Testis (tissue), 3 donors: ENCODE results near the gene NPIPB2. TPM values are rescaled to one million over a fixed set of nuclear protein-coding genes. Genes with fewer than 3 reads are reported as not detected.
"Not testable (repeated sequence)": the region's sequence is repeated elsewhere in the genome, so short reads cannot be mapped to it uniquely, and the experiment has no call there.

Experiments used
- DNase-seq: peaks from one replicate; pipeline ENCODE4 v3.0.0-alpha.2; 2019
- H3K27ac ChIP-seq, 2 donors: fragments of 200-600 bp; sonication (generic); one replicate each; pipeline ENCODE4 v1.5.1; 2019
- H3K27me3 ChIP-seq: fragments of 200-600 bp; sonication (generic); one replicate; pipeline ENCODE4 v1.5.1; 2019
- H3K36me3 ChIP-seq: fragments of 200-600 bp; sonication (generic); one replicate; pipeline ENCODE4 v1.5.1; 2017; ENCODE audit warnings: low read depth; ENCODE audit errors: missing control alignments
- H3K4me1 ChIP-seq: fragments of 200-600 bp; sonication (generic); one replicate; pipeline ENCODE4 v1.5.1; 2019
- H3K4me3 ChIP-seq, 2 donors: fragments of 200-600 bp; sonication (generic); one replicate each; pipeline ENCODE4 v1.5.1; 2017 to 2019
- H3K9me3 ChIP-seq: fragments of 200-600 bp; sonication (generic); one replicate; pipeline ENCODE4 v1.5.1; 2017
- CTCF ChIP-seq, 3 experiments: fragments of 450-650 bp in 2 of 3; fragments of 200-600 bp in 1 of 3; sonication (generic) in 1 of 3; IDR thresholded peaks; one replicate each; pipeline ENCODE4 v1.5.1; 2016 to 2019; ENCODE audit warnings: antibody characterized with exemption in 3 of 3, mild to moderate bottlenecking in 2 of 3, moderate library complexity in 1 of 3
- POLR2A ChIP-seq: fragments of 450-650 bp; IDR thresholded peaks from one replicate; pipeline ENCODE4 v1.6.1; 2017; ENCODE audit warnings: antibody characterized with exemption, mild to moderate bottlenecking, moderate library complexity
- WGBS, 2 donors: methylation state at CpG; one replicate each; pipeline ENCODE4 v1.1.5; 2018; 5-methylcytosine and 5-hydroxymethylcytosine counted together
- intact Hi-C: fragments of 100-400 bp; cut with DNase I; formaldehyde crosslinking; loops from one replicate; pipeline ENCODE4 v1.15.1; 2023; ENCODE audit warnings: low total_unique reads
- polyA plus RNA-seq: library from polyadenylated mRNA; stranded (reverse); fragments of 350-450 nt; fragmentation: Illumina TruSeq; extraction: RNeasy Lipid Tissue Mini Kit (QIAGEN cat#74804); gene quantifications from one replicate; pipeline ENCODE4 v1.2.3, GENCODE V29; 2014; ENCODE audit warnings: low read depth, low replicate concordance; ENCODE audit not compliant: insufficient read depth
- total RNA-seq, 2 donors: library from RNA; depleted of rRNA; stranded (reverse); fragments of >200 nt; gene quantifications; one replicate each; pipeline ENCODE4 v1.2.3, GENCODE V29; 2016

Gene NPIPB2
- total and polyA plus RNA-seq, 3 donors from 2014 or later = 23.9 to 30.6 (median 28.7) TPM

GRCh38 chr16:11957591-11958395 is 15.9 kb upstream of the NPIPB2 start:
- WGBS, 2 donors = 87 to 95% methylated on average over 10 of the region's 10 CpGs
- H3K27ac ChIP-seq = no peak overlapping the region
- TF ChIP-seq CTCF (IDR thresholded peaks at IDR 0.05) (no peak), POLR2A (no peak)
- no peaks in the 10 kb centered on the region for H3K9me3 ChIP-seq
- intact Hi-C loops = loop anchor here (10.0 kb wide), 1 partner anchor 107 kb away; no protein-coding TSS in a partner anchor
- H3K4me3 ChIP-seq = no peak overlapping the region
- DNase-seq = no peak
- H3K27me3 ChIP-seq = no peaks in the 10 kb centered on the region
- H3K36me3 ChIP-seq = no peaks in the 10 kb centered on the region
- H3K4me1 ChIP-seq = no peaks in the 10 kb centered on the region

GRCh38 chr16:11956558-11956957 is 14.7 kb upstream of the NPIPB2 start:
- Histone ChIP-seq H3K4me3 (no peak overlapping the region), H3K36me3 (no peaks in the 10 kb centered on the region), H3K27me3 (no peaks in the 10 kb centered on the region), H3K27ac (no peak overlapping the region), H3K4me1 (no peaks in the 10 kb centered on the region), H3K9me3 (no peaks in the 10 kb centered on the region)
- 91 to 95% methylated on average over 2 of the region's 2 CpGs for WGBS, 2 donors
- intact Hi-C loops = loop anchor here (10.0 kb wide), 1 partner anchor 108 kb away; no protein-coding TSS in a partner anchor
- TF ChIP-seq CTCF (IDR thresholded peaks at IDR 0.05) = no peak
- no peak for TF ChIP-seq POLR2A
- DNase-seq = no peak

- Histone ChIP-seq H3K9me3 (no peaks in the 10 kb centered on the region), H3K27me3 (no peaks in the 10 kb centered on the region), H3K4me1 (no peaks in the 10 kb centered on the region), H3K27ac (no peak overlapping the region), H3K4me3 (no peak overlapping the region), H3K36me3 (no peaks in the 10 kb centered on the region)
- WGBS, 2 donors = 62 to 74% methylated on average over 8 of the region's 8 CpGs
- TF ChIP-seq CTCF (IDR thresholded peaks at IDR 0.05) = no peak
- no peak for DNase-seq
- intact Hi-C loops = loop anchor here (10.0 kb wide), 1 partner anchor 109 kb away; no protein-coding TSS in a partner anchor
Observed at GRCh38 chr16:11955713-11956123, 13.9 kb upstream of the NPIPB2 start.

GRCh38 chr16:11953576-11953975 is 11.7 kb upstream of the NPIPB2 start:
- H3K4me3 ChIP-seq, H3K27ac ChIP-seq, H3K36me3 ChIP-seq, H3K4me1 ChIP-seq, DNase-seq, H3K27me3 ChIP-seq, H3K9me3 ChIP-seq: not testable (repeated sequence)
- intact Hi-C loops = loop anchor here (10.0 kb wide), 1 partner anchor 111 kb away; no protein-coding TSS in a partner anchor
- 90 to 94% methylated on average over 6 to 8 of the region's 8 CpGs for WGBS, 2 donors

- Histone ChIP-seq H3K27me3 (no peaks in the 10 kb centered on the region), H3K36me3 (no peaks in the 10 kb centered on the region), H3K9me3 (no peaks in the 10 kb centered on the region), H3K27ac (no peak overlapping the region), H3K4me1 (no peaks in the 10 kb centered on the region), H3K4me3 (no peak overlapping the region)
- intact Hi-C loops = loop anchor here (10.0 kb wide), 1 partner anchor 114 kb away; no protein-coding TSS in a partner anchor
- WGBS, 2 donors = 75 to 77% methylated on average over 5 of the region's 5 CpGs
- no peak for DNase-seq
- TF ChIP-seq CTCF (IDR thresholded peaks at IDR 0.05) = no peak
- no peak for TF ChIP-seq POLR2A
Observed at GRCh38 chr16:11950388-11950787, 8.5 kb upstream of the NPIPB2 start.
